Loucy (cell line): ENCODE data around the gene C1QTNF3.
"Not testable (repeated sequence)": the region's sequence is repeated elsewhere in the genome, so short reads cannot be mapped to it uniquely, and the experiment has no call there.

ENCODE experiments used
- H2AFZ ChIP-seq: fragments of 200-600 bp; sonication (generic); 2 replicates; pipeline ENCODE4 v1.6.0; 2016; ENCODE audit warnings: antibody characterized with exemption, mild to moderate bottlenecking, low read length, moderate library complexity
- H3F3A ChIP-seq: fragments of 200-600 bp; 2 replicates; pipeline ENCODE4 v1.6.0; 2016; ENCODE audit warnings: antibody characterized with exemption, low read depth, mild to moderate bottlenecking
- H3K27me3 ChIP-seq: fragments of 200-600 bp; sonication (generic); 2 replicates; pipeline ENCODE4 v1.6.1; 2014; ENCODE audit warnings: low read length, mild to moderate bottlenecking; ENCODE audit not compliant: insufficient read depth, poor library complexity, severe bottlenecking
- H3K36me3 ChIP-seq: fragments of 200-600 bp; sonication (generic); 2 replicates; pipeline ENCODE4 v1.6.1; 2016; ENCODE audit warnings: low read length; ENCODE audit not compliant: insufficient read depth
- H3K4me1 ChIP-seq: fragments of 200-600 bp; sonication (generic); 2 replicates; pipeline ENCODE4 v1.5.1; 2014; ENCODE audit warnings: low read length, mild to moderate bottlenecking; ENCODE audit not compliant: insufficient read depth, poor library complexity, severe bottlenecking
- H3K4me2 ChIP-seq: fragments of 200-600 bp; sonication (generic); 2 replicates; pipeline ENCODE4 v1.6.0; 2014; ENCODE audit warnings: antibody characterized with exemption, low read length, low read depth, mild to moderate bottlenecking; ENCODE audit not compliant: poor library complexity, severe bottlenecking
- H3K4me3 ChIP-seq: fragments of 200-600 bp; sonication (generic); 2 replicates; pipeline ENCODE4 v1.5.1; 2014; ENCODE audit warnings: low read length, mild to moderate bottlenecking, mixed read lengths; ENCODE audit not compliant: poor library complexity, severe bottlenecking
- H3K79me2 ChIP-seq: fragments of 200-600 bp; sonication (generic); 2 replicates; pipeline ENCODE4 v1.6.1; 2014; ENCODE audit warnings: low read length; ENCODE audit not compliant: insufficient read depth
- H3K9ac ChIP-seq: fragments of 200-600 bp; sonication (generic); 2 replicates; pipeline ENCODE4 v1.6.0; 2014; ENCODE audit warnings: mild to moderate bottlenecking, low read depth, low read length, moderate library complexity; ENCODE audit not compliant: poor library complexity, severe bottlenecking
- H3K9me2 ChIP-seq: fragments of 200-600 bp; sonication (generic); replicated peaks from 2 replicates; pipeline ENCODE4 v1.6.1; 2016; ENCODE audit warnings: low read depth, low read length, mixed read lengths
- H3K9me3 ChIP-seq: fragments of 200-600 bp; sonication (generic); 2 replicates; pipeline ENCODE4 v1.6.1; 2014; ENCODE audit warnings: mild to moderate bottlenecking, antibody characterized with exemption, low read length, low read depth; ENCODE audit not compliant: insufficient read depth
- H4K20me1 ChIP-seq: fragments of 200-600 bp; sonication (generic); 2 replicates; pipeline ENCODE4 v1.6.0; 2014; ENCODE audit warnings: antibody characterized with exemption, low read length, mild to moderate bottlenecking; ENCODE audit not compliant: insufficient read depth, poor library complexity, severe bottlenecking

Gene C1QTNF3

DNA sequence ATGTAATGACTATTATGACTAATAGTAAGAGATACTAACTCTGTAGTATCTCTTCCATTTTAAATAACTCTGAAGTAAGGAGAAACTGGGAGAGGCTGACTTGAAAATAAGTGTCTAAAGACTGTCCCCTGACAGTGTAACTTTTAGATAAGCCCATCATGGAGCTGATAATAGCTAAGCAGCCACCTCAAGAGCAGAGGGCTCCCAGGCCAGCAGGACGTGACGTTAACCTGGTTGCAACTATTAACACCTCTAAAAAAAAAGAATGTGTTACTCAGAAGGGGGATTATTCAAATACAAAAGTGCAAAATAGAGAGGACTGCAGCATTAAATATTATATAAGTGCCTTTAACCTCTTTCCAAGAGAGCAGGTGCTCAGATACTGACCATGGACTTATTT, 34.6 kb upstream of the C1QTNF3 start:
- H3K4me2 ChIP-seq, H3K9me2 ChIP-seq, H3K9ac ChIP-seq, H3K27me3 ChIP-seq, H3K36me3 ChIP-seq, H3F3A ChIP-seq, H3K79me2 ChIP-seq, H2AFZ ChIP-seq, H3K4me3 ChIP-seq, H3K9me3 ChIP-seq, H4K20me1 ChIP-seq, H3K4me1 ChIP-seq: not testable (repeated sequence)

GRCh38 chr5:34076719-34077364, 33.8 kb upstream of the C1QTNF3 start:
- H2AFZ ChIP-seq, H4K20me1 ChIP-seq, H3K79me2 ChIP-seq, H3K27me3 ChIP-seq, H3K4me3 ChIP-seq, H3K9ac ChIP-seq, H3K36me3 ChIP-seq, H3K9me2 ChIP-seq, H3K4me1 ChIP-seq, H3F3A ChIP-seq, H3K9me3 ChIP-seq, H3K4me2 ChIP-seq: not testable (repeated sequence)

GRCh38 chr5:34074472-34074871, 31.5 kb upstream of the C1QTNF3 start:
- not testable (repeated sequence) for H3K9me2 ChIP-seq, H3K4me2 ChIP-seq

GRCh38 chr5:34074071-34074470, 31.1 kb upstream of the C1QTNF3 start:
- not testable (repeated sequence) for H3K27me3 ChIP-seq, H3K79me2 ChIP-seq, H2AFZ ChIP-seq, H3F3A ChIP-seq, H4K20me1 ChIP-seq, H3K4me1 ChIP-seq, H3K9me3 ChIP-seq, H3K36me3 ChIP-seq, H3K4me3 ChIP-seq, H3K4me2 ChIP-seq, H3K9me2 ChIP-seq, H3K9ac ChIP-seq

More at GRCh38 chr5:34074472-34074871, 31.5 kb upstream of the C1QTNF3 start:
- not testable (repeated sequence) for H3K9ac ChIP-seq, H4K20me1 ChIP-seq, H3K36me3 ChIP-seq, H3K4me3 ChIP-seq, H3K79me2 ChIP-seq, H3K9me3 ChIP-seq, H3K4me1 ChIP-seq, H3F3A ChIP-seq, H3K27me3 ChIP-seq, H2AFZ ChIP-seq

DNA sequence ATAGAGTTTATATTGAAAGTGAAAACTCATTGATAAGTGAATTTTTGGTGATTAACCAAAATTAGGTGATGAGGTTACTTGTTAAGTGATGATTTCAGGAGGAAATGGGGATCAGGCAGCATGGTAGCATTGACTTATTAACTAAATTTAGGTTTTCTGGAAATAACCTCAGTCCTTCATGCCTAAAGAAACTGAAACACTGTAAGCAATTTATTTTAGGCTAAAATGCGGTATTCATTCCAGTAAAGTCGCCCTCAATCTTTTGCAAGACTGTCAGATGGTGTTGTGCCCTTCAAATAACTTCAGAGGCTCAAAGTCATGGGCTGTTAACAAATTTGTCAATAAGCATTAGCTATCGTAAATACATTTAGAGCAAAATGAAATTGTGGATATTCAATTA, 27.6 kb upstream of the C1QTNF3 start:
- not testable (repeated sequence) for H3K9me3 ChIP-seq, H3K9me2 ChIP-seq, H4K20me1 ChIP-seq, H3K4me3 ChIP-seq, H3K9ac ChIP-seq, H3K4me1 ChIP-seq, H3K36me3 ChIP-seq, H2AFZ ChIP-seq, H3K79me2 ChIP-seq, H3K27me3 ChIP-seq, H3F3A ChIP-seq, H3K4me2 ChIP-seq
